Limb (tissue), 2 donors: ENCODE measurements around the gene PRKCZ.

Source experiments
- DNase-seq, 2 donors: peaks; one replicate each; pipeline ENCODE4 v3.0.0-alpha.2; 2016; ENCODE audit errors: extremely low spot score in 2 of 2

Gene PRKCZ

DNA sequence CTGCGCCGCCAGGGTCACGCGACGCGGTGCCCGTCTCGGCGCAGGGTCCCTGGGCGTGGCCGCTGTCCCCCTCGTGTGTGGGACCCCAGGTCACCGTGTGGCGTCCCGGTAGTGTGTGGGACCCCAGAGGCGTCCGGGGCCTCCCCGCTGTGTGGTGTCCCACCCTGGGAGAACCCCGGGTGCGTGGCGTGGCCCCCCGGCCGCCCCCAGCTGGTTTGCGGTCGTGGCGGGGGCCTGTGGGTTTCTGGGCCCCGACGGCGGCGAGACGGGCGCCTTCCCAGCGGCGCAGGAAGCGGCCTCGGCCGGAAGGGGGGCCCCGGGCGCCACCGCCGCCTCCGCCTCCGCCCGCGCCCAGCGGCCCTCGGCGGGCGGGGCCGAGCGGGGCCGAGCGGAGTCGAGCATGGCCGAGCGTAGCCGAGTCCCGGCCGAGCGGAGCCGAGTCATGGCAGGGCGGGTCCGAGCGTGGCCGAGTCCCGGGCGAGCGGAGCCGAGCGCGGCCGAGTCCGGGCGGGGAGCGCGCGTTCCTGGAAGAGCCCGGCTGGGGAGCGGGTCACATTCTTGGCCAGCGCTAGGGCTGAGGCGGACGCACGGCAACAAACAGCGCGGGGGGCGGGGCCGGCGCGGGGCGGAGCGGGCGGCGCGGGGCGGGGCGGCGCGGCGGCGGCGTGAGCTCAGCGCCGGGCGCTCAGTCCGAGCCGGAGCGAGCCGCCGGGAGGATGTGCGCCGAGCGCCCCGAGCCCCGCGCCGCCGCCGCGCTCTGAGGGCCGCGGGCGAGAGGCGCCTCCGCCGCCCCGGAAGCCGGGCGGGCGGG, 177.3 kb downstream of the PRKCZ start:
- DNase-seq, result peak; percentile 98 to 100

DNA sequence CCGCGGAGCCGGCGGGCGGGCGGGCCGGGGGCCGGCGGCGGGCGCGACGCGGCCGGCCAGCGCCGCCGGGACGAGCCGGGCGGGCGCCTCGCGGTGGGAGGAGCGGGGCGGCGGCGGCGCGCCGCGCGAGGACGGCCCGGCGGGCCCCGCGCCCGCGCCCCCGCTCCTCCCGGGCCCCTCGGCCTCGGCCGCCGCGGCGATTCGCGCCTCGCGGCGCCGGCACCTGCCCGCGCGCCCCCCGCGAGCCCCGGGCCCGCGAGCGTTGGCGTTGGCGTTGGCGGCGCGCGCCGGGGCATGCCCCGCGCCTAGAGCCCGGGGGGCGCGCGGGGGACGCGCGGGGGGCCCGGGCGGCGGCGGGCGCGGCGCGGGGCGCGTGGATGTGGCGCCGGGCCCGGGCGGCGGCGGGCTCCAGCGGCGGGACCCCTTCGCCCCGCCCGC, 178.0 kb downstream of the PRKCZ start, which contains the start of gene SKI:
Gene SKI, plus strand, starts transcription at position 163 of the 438 bp plus-strand sequence. CDS start 448 bp downstream, outside the sequence.
- no peak for DNase-seq

DNA sequence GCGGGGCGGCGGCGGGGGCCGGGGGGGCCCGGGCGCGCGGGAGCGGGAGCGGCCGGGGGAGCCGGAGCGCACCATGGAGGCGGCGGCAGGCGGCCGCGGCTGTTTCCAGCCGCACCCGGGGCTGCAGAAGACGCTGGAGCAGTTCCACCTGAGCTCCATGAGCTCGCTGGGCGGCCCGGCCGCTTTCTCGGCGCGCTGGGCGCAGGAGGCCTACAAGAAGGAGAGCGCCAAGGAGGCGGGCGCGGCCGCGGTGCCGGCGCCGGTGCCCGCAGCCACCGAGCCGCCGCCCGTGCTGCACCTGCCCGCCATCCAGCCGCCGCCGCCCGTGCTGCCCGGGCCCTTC, 178.5 kb downstream of the PRKCZ start:
- DNase-seq, result peak in 1 of 2 donors; percentile 64

DNA sequence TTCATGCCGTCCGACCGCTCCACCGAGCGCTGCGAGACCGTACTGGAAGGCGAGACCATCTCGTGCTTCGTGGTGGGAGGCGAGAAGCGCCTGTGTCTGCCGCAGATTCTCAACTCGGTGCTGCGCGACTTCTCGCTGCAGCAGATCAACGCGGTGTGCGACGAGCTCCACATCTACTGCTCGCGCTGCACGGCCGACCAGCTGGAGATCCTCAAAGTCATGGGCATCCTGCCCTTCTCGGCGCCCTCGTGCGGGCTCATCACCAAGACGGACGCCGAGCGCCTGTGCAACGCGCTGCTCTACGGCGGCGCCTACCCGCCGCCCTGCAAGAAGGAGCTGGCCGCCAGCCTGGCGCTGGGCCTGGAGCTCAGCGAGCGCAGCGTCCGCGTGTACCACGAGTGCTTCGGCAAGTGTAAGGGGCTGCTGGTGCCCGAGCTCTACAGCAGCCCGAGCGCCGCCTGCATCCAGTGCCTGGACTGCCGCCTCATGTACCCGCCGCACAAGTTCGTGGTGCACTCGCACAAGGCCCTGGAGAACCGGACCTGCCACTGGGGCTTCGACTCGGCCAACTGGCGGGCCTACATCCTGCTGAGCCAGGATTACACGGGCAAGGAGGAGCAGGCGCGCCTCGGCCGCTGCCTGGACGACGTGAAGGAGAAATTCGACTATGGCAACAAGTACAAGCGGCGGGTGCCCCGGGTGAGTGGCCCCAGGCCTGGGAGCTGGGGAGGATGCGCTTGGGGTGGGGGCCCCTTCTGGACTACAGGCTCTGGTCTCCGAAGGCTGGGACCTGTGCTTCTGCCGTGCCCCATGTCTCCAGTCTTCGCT, 179.0 kb downstream of the PRKCZ start:
- peak in 1 of 2 donors; percentile 75 for DNase-seq

DNA sequence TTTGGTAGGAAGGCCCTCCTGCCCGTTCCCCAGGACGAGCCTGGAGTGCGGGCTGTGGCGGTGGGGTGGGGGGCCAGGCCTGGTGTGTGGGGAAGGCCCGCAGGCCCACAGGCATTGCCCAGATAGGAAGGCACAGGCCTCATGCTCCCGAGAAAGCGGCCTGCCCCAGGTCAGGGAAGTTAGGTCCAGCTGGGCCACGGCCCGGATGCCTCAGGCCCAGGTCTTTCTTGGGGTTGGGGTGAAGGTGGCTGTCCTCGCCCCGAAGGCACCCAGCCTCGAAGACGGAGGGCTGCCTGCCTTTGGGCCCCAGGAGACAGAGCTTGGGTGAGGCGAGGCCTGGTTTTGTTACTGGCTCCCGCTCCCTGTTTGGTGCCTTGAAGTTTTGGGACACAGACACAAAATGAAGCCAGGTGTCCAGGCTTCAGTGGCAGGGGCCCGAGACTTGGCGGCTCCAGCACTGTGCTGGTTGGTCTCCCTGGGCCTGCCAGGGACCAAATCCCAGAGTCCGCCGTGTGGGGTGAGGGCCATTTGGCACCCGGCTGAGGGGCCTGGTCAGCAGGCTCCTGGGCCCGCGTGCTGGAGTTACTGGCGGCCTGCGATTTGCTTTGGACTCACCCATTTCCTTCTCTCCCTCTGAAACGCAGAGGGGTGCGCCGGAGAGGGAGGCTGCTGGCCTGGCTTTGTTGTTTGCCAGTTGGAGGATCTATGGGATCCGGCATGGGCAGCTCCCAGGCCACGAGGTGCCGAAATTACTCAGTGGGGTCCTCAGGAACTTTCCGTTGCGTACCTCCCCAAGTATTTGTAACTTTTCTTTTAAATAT, 179.9 kb downstream of the PRKCZ start:
- DNase-seq, result peak in 1 of 2 donors; percentile 62

DNA sequence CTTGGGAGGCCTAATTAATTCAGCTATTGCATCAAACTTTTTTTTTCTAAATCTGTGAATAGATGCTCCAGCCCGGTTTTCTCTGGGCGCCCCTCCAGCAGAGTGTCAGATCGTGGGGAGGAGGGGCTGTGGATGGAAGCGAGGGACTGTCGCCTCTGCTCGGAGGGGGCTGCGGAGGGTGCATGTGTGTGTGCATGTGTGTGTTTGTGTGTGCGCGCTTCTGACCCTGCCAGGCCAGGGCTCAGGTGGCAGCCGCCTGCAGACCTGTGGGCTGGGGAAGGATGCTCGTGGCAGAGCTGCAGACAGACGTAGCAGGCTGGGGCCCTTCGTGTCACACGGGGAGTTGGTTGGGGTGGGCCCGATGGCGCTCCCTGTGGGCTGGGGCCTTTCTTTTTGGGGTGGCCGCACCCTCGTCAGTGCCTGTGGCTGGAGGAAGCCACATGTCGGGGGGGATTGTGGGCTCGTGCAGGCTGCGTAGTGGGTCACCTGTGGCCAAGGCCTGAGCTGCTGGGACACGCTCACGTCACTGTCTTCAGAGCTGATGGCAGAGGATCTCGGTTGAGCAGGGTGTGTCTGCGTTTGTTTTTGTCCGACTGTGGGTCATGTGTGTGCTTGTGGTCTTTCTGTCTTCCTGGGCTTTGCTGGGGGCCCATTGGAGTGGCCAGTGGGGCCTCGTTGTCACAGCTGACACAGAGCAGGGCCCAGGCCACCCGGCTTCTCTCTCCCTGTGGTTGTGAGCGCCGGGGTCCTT, 180.7 kb downstream of the PRKCZ start:
- no peak for DNase-seq

DNA sequence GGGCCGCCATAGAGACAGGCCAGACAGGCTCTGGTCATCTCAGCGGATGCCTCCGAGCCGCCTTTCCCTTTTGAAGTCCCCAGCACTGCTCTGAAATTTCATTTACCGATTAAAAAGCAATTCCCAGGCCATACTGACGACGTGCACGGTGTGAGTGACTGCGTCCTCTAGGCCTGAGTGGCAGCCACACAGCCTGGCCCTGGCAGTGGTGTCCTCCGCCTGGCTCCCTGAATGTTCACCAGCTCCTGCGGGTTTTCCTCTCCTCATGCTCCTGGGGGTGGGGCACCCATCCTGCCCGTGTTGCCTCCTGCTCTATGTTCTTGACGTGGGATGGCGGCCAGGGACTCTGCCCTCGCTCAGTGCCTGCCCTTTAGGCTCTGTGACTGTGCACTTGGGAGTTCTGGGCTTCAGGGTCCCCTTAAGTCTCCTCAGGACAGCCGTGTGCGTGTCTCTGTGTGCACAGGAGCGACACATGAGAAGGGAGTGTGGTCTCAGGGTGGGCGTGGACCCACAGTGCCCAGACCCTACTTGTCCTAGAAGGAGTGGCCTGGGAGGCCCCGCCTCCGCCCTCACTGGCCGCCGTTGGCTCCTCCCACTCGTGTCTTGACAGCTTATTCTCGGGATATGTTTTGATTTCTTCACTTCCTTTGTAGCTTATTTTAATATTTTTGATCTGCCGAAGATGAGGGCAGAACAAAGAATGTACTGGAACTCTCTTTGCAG, 181.5 kb downstream of the PRKCZ start:
- peak in 1 of 2 donors; percentile 81 for DNase-seq

DNA sequence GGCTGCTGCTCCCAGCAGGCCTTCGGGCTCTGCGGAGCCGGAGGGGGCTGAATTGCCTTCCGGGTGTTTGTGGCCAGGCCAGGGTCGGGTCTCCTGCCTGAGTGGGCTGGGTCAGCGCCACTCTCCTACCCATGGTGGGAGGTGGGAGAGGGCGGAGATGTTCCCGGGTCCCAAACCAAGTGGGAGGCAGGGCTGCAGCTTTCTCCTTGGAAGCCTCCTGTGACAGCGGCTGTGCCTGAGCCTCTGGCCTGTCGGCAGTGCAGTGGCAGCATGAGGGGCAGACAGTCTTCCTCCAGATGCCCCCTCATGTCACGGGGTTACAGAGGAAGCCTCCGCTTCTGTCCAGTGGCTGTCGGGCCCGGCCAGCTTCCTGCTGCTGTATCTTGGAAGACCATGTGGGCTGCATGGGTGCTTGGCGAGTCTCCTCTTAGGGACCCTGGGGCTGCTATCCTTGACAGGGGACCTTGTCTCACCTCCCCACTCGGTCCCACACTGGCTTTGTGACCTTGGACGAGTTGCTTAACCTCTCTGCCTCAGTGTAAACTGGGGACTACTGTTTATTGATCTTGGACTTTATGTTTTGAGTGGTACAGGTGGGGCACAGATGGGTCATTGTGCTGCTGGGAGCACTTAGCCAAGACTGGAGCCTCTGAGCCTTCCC, 182.2 kb downstream of the PRKCZ start:
- DNase-seq, result no peak

DNA sequence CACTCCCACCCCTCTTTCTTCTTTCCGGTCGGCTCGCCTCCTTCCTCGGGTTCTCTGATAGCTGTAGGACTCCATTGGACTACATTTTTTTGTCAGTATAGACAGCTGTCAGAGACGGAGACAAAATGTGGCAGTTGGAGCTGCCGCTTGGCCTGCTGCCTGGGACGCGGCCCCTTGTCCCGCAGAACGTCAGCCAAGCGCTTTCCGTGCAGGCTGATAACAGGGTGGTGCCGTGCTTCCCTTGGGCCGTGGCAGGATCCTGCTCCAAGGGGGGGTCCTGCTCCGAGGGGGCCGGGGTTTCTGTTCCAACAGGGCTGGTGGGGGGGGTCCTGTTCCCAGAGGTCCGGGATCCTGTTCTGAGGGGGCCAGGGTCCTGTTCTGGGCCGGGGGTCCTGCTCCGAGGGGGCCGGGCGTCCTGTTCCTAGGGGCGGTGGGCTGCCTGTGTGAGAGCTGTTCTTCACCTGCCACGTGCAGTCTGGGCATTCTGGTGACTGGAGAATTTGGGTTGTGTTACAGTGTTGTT, 182.8 kb downstream of the PRKCZ start:
- no peak for DNase-seq

DNA sequence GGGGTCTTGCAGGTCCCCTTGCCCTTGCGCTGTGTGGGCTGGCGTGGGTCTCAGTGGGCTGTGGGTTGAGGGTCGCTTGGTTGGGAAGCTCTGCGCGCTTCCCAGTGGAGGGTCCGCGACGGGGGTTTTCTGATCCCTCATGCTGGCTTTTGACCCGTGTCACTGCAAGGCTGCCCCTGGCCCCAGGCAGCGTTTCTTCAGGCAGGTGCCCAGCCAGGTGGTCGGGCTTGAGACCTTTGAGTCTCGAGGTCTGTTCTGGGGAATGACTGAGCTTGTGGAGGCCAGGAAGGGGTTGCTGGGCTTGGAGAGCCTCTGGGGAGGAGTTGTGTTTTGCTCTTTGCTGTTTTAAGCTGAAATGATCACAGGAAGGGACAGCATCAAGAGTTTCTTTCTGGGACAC, 183.3 kb downstream of the PRKCZ start:
- DNase-seq, result no peak

DNA sequence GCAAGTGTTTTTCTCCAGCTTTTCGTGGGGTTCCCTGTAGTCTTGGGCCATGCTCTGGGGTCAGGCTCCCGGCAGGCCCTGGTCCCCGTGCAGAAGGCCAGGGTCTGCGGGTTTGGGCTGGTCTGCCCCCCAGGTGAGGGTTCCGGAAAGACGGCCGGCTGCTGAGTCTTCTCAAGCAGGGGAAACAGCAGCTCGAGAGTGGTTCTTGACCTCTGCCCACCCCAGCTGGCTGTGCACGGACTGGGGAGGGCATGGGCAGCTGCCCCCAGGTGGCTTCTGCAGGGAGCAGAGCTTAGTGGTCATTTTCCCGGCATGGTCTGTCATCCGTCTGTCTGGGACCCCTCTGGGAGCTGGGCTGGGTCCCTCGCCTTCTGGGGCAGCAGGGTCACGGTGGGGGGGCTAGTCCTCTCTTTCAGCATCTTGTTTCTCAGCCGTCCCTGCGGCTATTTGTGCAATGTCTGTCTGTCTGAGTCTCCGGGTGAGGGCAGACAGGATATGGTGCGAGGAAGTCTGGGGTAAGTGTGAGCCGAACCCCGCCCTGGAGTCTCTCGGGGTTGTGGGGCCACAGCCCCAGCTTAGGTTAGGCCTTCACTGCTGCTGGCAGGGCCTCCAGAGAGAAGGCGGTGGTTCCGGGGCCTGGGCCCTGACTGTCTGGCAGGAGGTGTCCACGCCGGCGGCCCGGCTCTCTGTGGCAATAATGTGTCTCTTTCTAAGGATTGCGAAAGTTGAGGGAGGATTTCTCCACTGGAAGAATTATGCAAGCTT, 184.0 kb downstream of the PRKCZ start:
- DNase-seq, result no peak

DNA sequence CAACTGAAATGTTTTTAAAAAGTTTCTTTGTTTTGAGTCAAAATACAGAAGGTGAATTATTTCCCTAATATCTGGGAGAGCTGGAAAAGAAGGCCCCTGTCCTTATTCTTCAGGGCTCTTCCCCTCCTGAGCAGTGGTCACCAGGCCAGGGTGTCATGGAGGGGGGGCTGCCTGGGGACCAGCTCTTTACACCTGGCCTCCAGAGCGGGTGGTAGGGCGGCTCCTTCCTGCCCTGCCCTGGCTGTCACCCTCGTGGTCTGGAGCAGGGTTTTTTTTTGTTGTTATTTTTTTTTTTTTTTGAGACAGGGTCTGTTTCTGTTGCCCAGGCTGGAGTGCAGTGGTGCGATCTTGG, 184.5 kb downstream of the PRKCZ start:
- DNase-seq, result no peak
